IPS-18c (cell line): ENCODE measurements around the gene TAOK1.
"Not testable (repeated sequence)": the region's sequence is repeated elsewhere in the genome, so short reads cannot be mapped to it uniquely, and the experiment has no call there.

Source experiments
- H3K4me3 ChIP-seq: 2 replicates; pipeline ENCODE4 v1.7.0; 2013; ENCODE audit warnings: low read depth, mild to moderate bottlenecking, low read length, moderate library complexity; ENCODE audit not compliant: insufficient read depth
- H3K9me3 ChIP-seq: one replicate; pipeline ENCODE4 v1.6.1; 2013; ENCODE audit warnings: mild to moderate bottlenecking, low read length, moderate library complexity; ENCODE audit not compliant: control insufficient read depth, insufficient read depth

Gene TAOK1

GRCh38 chr17:29557739-29558116 is 167.6 kb downstream of the TAOK1 start:
- H3K4me3 ChIP-seq: no peak overlapping the region
- H3K9me3 ChIP-seq: peaks cover 2% of the 10 kb centered on the region

DNA sequence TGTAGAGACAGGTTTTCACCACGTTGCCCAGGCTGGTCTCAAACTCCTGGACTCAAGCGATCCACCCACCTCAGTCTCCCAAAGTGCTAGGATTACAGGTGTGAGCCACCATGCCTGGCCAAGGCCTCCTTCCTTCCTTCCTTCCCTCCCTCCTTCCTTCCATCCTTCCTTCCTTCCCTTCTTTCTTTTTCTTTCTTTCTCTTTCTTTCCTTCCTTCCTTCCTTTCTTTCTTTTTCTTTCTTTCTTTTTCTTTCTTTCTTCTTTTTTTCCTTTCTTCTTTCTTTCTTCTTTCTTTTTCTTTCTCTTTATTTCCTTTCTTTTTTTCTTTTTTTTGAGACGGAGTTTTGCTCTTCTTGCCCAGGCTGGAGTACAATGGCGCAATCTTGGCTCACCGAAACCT is 168.0 kb downstream of the TAOK1 start:
- not testable (repeated sequence) for H3K9me3 ChIP-seq, H3K4me3 ChIP-seq

DNA sequence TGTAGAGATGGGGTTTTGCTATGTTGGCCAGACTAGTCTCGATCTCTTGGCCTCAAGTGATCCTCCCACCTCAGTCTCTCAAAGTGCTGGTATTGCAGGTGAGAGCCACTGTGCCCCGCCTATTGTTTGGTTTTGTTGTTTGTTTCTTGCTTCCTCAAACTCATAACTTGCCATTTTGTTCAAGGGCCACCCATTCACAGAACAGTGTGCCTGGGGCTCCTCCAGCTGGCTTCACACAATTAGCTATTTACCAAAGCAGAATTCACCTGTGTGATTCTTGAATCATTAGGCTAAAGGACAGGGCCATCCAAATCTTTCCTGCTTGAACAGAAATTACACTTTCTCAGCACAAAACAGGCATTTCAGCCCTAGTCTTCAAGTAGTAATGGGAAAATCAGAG is 169.5 kb downstream of the TAOK1 start:
- Histone ChIP-seq H3K9me3 (no peaks in the 10 kb centered on the region), H3K4me3 (no peak overlapping the region)

- Histone ChIP-seq H3K9me3 (no peaks in the 10 kb centered on the region), H3K4me3 (no peak overlapping the region)
Observed at GRCh38 chr17:29560316-29560715, 170.2 kb downstream of the TAOK1 start.

- Histone ChIP-seq H3K4me3 (no peak overlapping the region), H3K9me3 (no peaks in the 10 kb centered on the region)
Observed at GRCh38 chr17:29561554-29562517, 171.7 kb downstream of the TAOK1 start.

DNA sequence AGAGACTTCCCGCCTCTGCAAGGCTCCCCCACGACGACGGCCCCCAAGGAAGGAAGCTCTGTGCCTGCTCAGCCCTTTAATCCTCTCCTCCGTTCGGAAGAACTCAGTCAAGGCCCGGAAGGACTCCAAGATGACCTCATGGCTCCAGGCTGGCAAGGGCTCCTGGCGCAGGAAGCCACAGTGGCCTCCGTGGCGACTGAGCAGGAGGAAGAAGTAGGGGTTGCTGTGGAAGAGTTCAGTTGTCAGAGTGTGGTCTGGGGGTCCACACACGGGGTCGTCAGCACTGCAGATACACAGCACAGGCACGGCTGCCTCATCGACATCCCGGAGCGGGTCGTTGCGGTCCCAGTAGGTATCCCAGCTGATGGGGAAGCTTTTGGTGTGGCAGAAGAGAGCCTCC is 172.5 kb downstream of the TAOK1 start:
- Histone ChIP-seq H3K4me3 (no peak overlapping the region), H3K9me3 (no peaks in the 10 kb centered on the region)

- peaks cover 2% of the 10 kb centered on the region for H3K9me3 ChIP-seq
- H3K4me3 ChIP-seq: no peak overlapping the region
Observed at GRCh38 chr17:29563816-29564215, 173.7 kb downstream of the TAOK1 start.

DNA sequence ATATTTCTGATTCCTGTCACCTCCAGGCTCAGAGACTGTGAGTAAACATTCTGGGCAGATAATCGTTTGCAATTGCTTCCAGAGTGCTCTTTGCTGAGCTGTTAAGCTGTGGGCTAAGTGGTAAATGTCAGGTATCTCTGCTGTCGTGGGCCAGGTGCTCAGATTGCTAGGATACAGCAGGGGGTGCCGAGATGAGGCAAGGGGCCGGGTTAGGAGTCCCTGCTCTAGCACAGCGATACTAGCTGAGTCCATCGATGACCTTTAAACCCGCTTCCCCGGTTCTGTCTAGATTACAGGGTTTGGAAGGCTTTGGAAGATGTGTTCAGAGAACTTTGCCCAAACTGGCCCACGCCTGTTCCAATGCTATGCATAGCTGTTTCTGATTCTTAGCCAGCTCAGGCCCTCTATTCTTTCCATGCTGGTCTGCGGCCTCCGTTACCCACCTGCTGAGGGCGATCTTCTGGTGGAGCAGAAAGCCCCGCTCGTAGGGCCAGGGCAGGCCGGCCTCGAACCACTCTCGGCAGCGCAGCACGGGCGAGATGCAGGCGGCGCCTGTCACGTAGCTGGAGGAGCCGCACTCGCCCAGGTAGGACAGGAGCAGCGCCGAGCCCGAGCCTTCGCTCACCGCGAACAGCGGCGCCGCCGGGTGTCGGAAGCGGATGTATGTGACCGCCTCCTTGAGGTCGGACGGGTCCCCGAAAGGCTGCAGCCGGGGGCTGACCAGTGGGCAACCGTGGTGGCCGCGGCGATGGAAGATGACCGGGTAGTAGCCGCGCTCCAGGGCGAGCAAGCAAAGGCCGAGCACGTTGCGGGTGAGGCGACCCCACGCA is 175.7 kb downstream of the TAOK1 start:
- peak overlapping the region; percentile 60 for H3K4me3 ChIP-seq
- peaks cover 2% of the 10 kb centered on the region for H3K9me3 ChIP-seq

- H3K4me3 ChIP-seq: peak within 1 kb of the TSS; percentile 80
- peaks cover 2% of the 10 kb centered on the region for H3K9me3 ChIP-seq
Observed at GRCh38 chr17:29566473-29567303, 176.5 kb downstream of the TAOK1 start, which contains the start of gene ABHD15. Gene ABHD15 (minus strand): TSS chr17:29567037. CDS start chr17:29566966, 71 bp downstream.

DNA sequence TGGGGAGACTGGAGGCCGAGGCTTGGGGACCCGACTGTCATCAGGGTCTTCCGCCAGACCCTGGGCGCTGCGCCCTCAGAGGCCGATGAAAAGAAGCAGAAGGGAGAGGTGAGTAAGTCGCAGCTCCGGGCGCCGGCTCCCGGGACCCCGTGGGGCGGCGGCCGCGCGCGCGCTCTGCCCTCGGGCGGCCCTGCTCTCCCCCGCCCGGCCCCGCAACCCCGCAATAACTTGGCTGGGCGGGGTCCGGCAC is 177.1 kb downstream of the TAOK1 start:
- H3K9me3 ChIP-seq: peaks cover 4% of the 10 kb centered on the region
- peak overlapping the region; percentile 80 for H3K4me3 ChIP-seq

DNA sequence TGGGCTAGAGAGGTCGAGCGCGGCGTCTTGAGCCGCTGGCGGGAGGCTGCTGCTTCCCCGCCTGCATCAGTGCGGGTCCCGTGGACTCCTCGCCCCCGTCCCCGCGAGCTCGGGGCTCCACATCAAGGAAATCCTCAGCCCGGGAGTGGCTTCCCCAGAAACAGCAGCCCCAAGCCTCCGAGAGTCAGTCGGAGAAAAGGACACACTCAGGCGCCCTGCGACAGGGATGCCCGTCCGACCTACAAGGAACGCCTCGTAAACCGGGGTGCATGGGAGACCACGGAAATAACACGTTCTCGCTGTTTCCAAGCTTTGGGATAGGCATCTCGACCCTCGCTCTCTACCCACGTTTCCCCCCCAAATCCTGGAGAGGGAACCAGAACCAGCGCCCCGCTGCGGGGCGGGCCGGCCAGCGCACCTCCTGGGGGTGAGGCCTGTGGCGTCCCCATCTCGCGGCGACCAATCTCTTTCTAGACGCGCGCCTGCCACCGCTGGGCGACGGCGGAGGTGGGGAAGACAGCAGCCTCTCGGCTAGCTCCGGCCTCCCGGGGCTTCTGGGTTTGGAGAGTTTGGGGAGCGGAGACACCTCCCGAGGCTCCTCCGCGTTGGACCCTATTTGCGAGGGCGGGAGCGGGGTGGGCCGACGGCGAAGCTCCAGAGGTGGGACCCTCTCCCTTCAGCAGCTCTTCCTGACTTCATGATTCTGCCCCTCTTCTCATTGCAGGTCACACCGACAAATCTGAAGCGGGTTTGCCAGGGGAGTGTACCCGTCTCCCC is 177.6 kb downstream of the TAOK1 start:
- H3K4me3 ChIP-seq: peak overlapping the region; percentile 80
- H3K9me3 ChIP-seq: peaks cover 4% of the 10 kb centered on the region

- peak within 1 kb of the TSS; percentile 84 for H3K4me3 ChIP-seq
Observed at GRCh38 chr17:29568331-29569244, 178.4 kb downstream of the TAOK1 start, which contains the start of gene TP53I13. Gene TP53I13 (plus strand): TSS chr17:29568701. CDS start chr17:29568759, 58 bp downstream.

DNA sequence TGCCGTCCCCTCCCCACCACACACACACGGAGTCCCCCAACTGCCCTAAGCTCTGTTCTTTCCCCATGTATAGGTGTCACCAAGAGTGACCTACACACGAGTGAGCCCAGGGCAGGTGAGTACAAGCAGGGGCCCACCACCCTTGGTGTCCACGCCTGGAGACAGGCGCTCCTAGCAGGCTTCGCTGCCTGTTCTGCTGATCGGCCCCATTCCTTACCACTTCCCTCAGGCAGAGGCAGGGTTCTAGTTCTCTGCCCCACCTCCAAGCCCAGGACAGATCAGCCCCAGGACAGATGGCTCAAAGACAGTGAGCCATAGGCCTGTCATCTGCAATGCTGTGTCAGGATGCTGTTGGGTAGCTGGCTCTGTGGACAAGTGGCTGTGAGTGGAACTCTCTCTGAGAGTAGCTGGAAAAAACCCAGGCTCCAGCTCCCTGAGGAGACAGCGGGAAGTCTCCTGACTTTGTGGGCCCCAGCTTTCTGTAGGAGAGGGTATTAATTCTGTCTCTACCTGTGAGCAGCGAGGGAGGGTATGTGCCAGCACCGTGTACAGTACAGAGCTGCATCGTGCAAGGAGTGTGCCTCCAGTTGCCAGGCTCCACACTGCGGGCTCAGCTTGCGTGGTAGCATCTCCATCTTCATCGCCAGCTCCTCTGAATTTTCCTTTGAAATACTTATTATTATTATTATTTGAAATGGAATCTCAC is 179.2 kb downstream of the TAOK1 start:
- Histone ChIP-seq H3K9me3 (peaks cover 4% of the 10 kb centered on the region), H3K4me3 (peak overlapping the region; percentile 84)

More at GRCh38 chr17:29568331-29569244, 178.4 kb downstream of the TAOK1 start, which contains the start of gene TP53I13:
- H3K9me3 ChIP-seq: peaks cover 4% of the 10 kb centered on the region

DNA sequence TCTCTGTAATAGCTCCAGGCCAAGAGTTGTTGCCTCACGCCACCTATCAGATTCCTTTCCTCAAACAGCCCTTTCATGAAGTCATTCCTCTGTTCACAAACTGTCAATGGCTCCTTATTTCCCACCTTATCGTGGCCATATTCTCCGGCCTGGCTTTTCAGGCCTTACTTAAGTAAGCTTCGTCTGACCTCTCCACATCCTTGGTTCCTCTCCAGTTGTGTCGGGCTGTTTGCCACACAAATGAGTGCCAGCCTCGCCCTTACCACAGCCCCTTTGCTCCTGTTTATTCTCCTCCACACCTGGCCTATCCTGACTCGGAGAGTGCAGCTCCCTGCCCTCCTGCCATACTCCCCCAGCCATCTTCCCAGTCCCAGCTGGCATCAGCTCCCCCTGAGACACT is 180.4 kb downstream of the TAOK1 start:
- H3K4me3 ChIP-seq: no peak overlapping the region
- H3K9me3 ChIP-seq: peaks cover 4% of the 10 kb centered on the region

DNA sequence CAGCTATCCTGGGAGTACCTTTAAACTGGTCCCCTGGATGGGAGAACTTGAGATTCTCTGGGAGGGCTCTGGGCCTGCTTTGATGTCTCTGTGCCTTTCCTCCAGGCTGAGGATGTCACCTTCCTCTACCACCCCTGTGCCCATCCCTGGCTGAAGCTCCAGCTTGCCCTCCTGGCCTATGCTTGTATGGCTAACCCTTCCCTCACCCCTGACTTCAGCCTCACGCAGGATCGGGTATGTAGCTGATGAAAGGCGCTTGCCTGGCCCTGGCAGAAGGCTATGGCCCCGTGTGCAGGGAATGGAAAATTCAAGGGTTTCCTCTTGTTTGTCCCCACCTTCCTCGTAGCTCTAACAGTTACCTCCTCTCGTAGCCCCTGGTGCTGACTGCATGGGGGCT is 181.3 kb downstream of the TAOK1 start:
- H3K9me3 ChIP-seq: peaks cover 6% of the 10 kb centered on the region
- H3K4me3 ChIP-seq: no peak overlapping the region
